ENCODE results near the gene ATP11A. TPM values are rescaled to one million over a fixed set of nuclear protein-coding genes. Genes with fewer than 3 reads are reported as not detected.

Gene ATP11A
- total RNA-seq, 1 donor from 2014 or later = 6.1 TPM

DNA sequence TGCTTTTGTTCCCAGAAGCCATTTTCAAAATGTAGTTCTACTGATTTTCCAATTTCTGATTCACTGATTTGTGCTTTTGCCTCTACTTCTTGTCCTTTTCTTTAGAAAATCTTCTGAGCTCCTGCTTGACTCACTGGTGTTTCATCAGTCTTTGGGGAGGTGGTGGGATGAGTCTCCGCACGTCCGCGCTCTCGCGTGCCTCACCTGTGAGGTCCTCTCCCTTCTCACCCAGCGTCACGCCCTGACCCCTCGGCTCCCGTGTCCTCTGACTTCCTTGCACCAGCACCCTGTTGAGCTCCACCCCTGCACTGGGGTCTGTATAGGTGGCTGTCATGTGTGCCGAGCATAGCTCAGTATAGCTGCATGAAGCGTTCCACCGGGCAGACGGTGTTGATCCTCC is 226.5 kb downstream of the ATP11A start:
- Histone ChIP-seq H3K36me3 (ENCODE audit: control insufficient read depth, insufficient read depth, low read length) (no peaks in the 10 kb centered on the region), H3K4me3 (ENCODE audit: low read depth, low read length) (no peak overlapping the region), H3K27me3 (ENCODE audit: control insufficient read depth, insufficient read depth, low read length) (no peaks in the 10 kb centered on the region)
- no peak for FAIRE-seq
- TF ChIP-seq, protein P1, sequence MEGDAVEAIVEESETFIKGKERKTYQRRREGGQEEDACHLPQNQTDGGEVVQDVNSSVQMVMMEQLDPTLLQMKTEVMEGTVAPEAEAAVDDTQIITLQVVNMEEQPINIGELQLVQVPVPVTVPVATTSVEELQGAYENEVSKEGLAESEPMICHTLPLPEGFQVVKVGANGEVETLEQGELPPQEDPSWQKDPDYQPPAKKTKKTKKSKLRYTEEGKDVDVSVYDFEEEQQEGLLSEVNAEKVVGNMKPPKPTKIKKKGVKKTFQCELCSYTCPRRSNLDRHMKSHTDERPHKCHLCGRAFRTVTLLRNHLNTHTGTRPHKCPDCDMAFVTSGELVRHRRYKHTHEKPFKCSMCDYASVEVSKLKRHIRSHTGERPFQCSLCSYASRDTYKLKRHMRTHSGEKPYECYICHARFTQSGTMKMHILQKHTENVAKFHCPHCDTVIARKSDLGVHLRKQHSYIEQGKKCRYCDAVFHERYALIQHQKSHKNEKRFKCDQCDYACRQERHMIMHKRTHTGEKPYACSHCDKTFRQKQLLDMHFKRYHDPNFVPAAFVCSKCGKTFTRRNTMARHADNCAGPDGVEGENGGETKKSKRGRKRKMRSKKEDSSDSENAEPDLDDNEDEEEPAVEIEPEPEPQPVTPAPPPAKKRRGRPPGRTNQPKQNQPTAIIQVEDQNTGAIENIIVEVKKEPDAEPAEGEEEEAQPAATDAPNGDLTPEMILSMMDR (IDR thresholded peaks at IDR 0.05; ENCODE audit: insufficient read depth, low read length, severe bottlenecking) = no peak
- DNase-seq (ENCODE audit: low read depth) = no peak

GRCh38 chr13:112917056-112917664 is 227.3 kb downstream of the ATP11A start:
- no peaks in the 10 kb centered on the region for H3K36me3 ChIP-seq (ENCODE audit: control insufficient read depth, insufficient read depth, low read length)
- no peak overlapping the region for H3K4me3 ChIP-seq (ENCODE audit: low read depth, low read length)
- DNase-seq (ENCODE audit: low read depth) (no peak), FAIRE-seq (no peak)
- TF ChIP-seq, protein P1 (IDR thresholded peaks at IDR 0.05; ENCODE audit: insufficient read depth, low read length, severe bottlenecking) = no peak
- no peaks in the 10 kb centered on the region for H3K27me3 ChIP-seq (ENCODE audit: control insufficient read depth, insufficient read depth, low read length)

GRCh38 chr13:112917737-112918136 is 227.9 kb downstream of the ATP11A start:
- TF ChIP-seq, protein P1 (IDR thresholded peaks at IDR 0.05; ENCODE audit: insufficient read depth, low read length, severe bottlenecking) = no peak
- Histone ChIP-seq H3K36me3 (ENCODE audit: control insufficient read depth, insufficient read depth, low read length) (no peaks in the 10 kb centered on the region), H3K4me3 (ENCODE audit: low read depth, low read length) (no peak overlapping the region), H3K27me3 (ENCODE audit: control insufficient read depth, insufficient read depth, low read length) (no peaks in the 10 kb centered on the region)
- DNase-seq (ENCODE audit: low read depth) (no peak), FAIRE-seq (no peak)

GRCh38 chr13:112918266-112918665 is 228.4 kb downstream of the ATP11A start:
- Histone ChIP-seq H3K4me3 (ENCODE audit: low read depth, low read length) (no peak overlapping the region), H3K36me3 (ENCODE audit: control insufficient read depth, insufficient read depth, low read length) (no peaks in the 10 kb centered on the region), H3K27me3 (ENCODE audit: control insufficient read depth, insufficient read depth, low read length) (no peaks in the 10 kb centered on the region)
- no peak for DNase-seq (ENCODE audit: low read depth)
- FAIRE-seq = no peak
- TF ChIP-seq, protein P1 (IDR thresholded peaks at IDR 0.05; ENCODE audit: insufficient read depth, low read length, severe bottlenecking) = no peak

DNA sequence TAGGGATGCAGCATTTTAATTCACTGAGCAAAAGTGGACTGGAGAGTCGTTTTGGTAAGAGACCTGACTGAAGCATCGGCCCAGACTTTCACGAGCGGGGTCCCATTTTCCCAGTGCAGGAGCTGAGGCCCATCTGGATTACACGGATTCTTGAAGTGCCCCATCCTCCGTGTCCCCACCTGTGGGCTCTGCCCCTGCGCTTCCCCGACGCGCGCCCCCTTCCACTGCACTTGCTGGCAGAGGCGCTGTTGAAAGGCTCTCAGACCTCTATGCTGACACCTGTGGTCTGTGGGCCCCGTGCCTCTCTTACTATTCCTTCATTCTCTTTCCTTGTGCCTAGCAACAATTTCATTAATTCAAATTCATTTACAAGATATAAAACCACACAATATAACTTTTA is 228.9 kb downstream of the ATP11A start:
- H3K27me3 ChIP-seq (ENCODE audit: control insufficient read depth, insufficient read depth, low read length) = no peaks in the 10 kb centered on the region
- FAIRE-seq = no peak

More for the DNA sequence above, 228.9 kb downstream of the ATP11A start:
- no peak overlapping the region for H3K4me3 ChIP-seq (ENCODE audit: low read depth, low read length)
- TF ChIP-seq, protein P1 (IDR thresholded peaks at IDR 0.05; ENCODE audit: insufficient read depth, low read length, severe bottlenecking) = no peak
- no peak for DNase-seq (ENCODE audit: low read depth)
- no peaks in the 10 kb centered on the region for H3K36me3 ChIP-seq (ENCODE audit: control insufficient read depth, insufficient read depth, low read length)
